B cell (primary cell): ENCODE measurements around the gene ZNF213. TPM values are rescaled to one million over a fixed set of nuclear protein-coding genes. Genes with fewer than 3 reads are reported as not detected.

Experiments
- ATAC-seq: fragments of 200-7000 bp; cut with Tn5 transposase; one replicate; pipeline ENCODE4 v1.10.0; 2021; ENCODE audit warnings: low read depth, mild to moderate bottlenecking, moderate number of reproducible peaks, moderate library complexity
- CTCF ChIA-PET: fragments of 350-600 bp; sonication (Branson Sonifier 250); formaldehyde crosslinking; loops from one replicate; lab custom pipeline; 2021; ENCODE audit warnings: antibody characterized with exemption, inconsistent platforms; lab: Charles Lee
- POLR2A ChIA-PET: fragments of 350-600 bp; sonication (Branson Sonifier 250); formaldehyde crosslinking; loops from one replicate; lab custom pipeline; 2021; ENCODE audit warnings: antibody characterized with exemption; lab: Charles Lee
- DNase-seq: peaks from one replicate; pipeline ENCODE4 v3.0.0; 2013
- H2AFZ ChIP-seq: 2 replicates; pipeline ENCODE4 v1.6.1; 2012; ENCODE audit warnings: mild to moderate bottlenecking, low read depth, low read length; ENCODE audit not compliant: insufficient read depth, poor library complexity, severe bottlenecking
- H3K27ac ChIP-seq, 2 donors: 1 replicate in 1 of 2; 2 replicates in 1 of 2; pipeline ENCODE4 v1.5.1; 2012 to 2013; ENCODE audit warnings: low read length in 2 of 2, mild to moderate bottlenecking in 2 of 2, moderate library complexity in 1 of 2
- H3K27me3 ChIP-seq, 4 experiments: fragments of 200-600 bp in 1 of 4; sonication (generic) in 1 of 4; replicated peaks in 1 of 4; 1 replicate in 2 of 4; 2 replicates in 2 of 4; pipeline versions ENCODE4 v1.6.1 to v1.7.0; 2013 to 2016; ENCODE audit warnings: low read length in 3 of 4, mild to moderate bottlenecking in 2 of 4, mixed read lengths in 1 of 4, moderate library complexity in 1 of 4; ENCODE audit not compliant: insufficient read depth in 4 of 4, control insufficient read depth in 3 of 4; ENCODE audit errors: control extremely low read depth in 1 of 4
- H3K36me3 ChIP-seq, 2 experiments: replicated peaks in 1 of 2; 1 replicate in 1 of 2; 2 replicates in 1 of 2; pipeline versions ENCODE4 v1.6.1 to v1.7.1; 2013; ENCODE audit warnings: low read length in 1 of 2; ENCODE audit not compliant: insufficient read depth in 2 of 2, control insufficient read depth in 1 of 2; ENCODE audit errors: control extremely low read depth in 1 of 2, extremely low read depth in 1 of 2
- H3K4me1 ChIP-seq, 2 donors: fragments of 200-600 bp in 1 of 2; sonication (generic) in 1 of 2; 1 replicate in 1 of 2; 2 replicates in 1 of 2; pipeline versions ENCODE4 v1.5.1 to v1.6.1; 2013 to 2017; ENCODE audit warnings: low read length in 2 of 2; ENCODE audit not compliant: control insufficient read depth in 2 of 2, insufficient read depth in 2 of 2
- H3K4me2 ChIP-seq: replicated peaks from 2 replicates; pipeline ENCODE3; 2012; ENCODE audit warnings: mild to moderate bottlenecking, low read depth, low read length; ENCODE audit not compliant: poor library complexity, severe bottlenecking
- H3K4me3 ChIP-seq, 5 experiments: fragments of 200-600 bp in 1 of 5; sonication (generic) in 1 of 5; 1 replicate in 3 of 5; 2 replicates in 2 of 5; pipeline versions ENCODE4 v1.5.1 to v1.7.0; 2011 to 2016; ENCODE audit warnings: low read length in 4 of 5, mild to moderate bottlenecking in 4 of 5, low read depth in 2 of 5, control low read depth in 1 of 5, moderate library complexity in 1 of 5; ENCODE audit not compliant: insufficient read depth in 1 of 5; ENCODE audit errors: control extremely low read depth in 1 of 5, extremely low read depth in 1 of 5
- H3K79me2 ChIP-seq: fragments of 200-600 bp; sonication (generic); one replicate; pipeline ENCODE4 v1.6.0; 2016; ENCODE audit warnings: low read length; ENCODE audit not compliant: control insufficient read depth, insufficient read depth
- H3K9ac ChIP-seq: fragments of 200-600 bp; sonication (generic); 2 replicates; pipeline ENCODE4 v1.6.1; 2017; ENCODE audit warnings: mild to moderate bottlenecking, low read length, moderate library complexity
- H3K9me3 ChIP-seq, 3 donors: one replicate each; pipeline versions ENCODE4 v1.6.1 to v1.7.1; 2013; ENCODE audit warnings: low read length in 2 of 3; ENCODE audit not compliant: control insufficient read depth in 2 of 3, insufficient read depth in 1 of 3; ENCODE audit errors: control extremely low read depth in 1 of 3
- H4K20me1 ChIP-seq: 2 replicates; pipeline ENCODE4 v1.6.0; 2012; ENCODE audit warnings: mild to moderate bottlenecking, low read length; ENCODE audit not compliant: insufficient read depth, control insufficient read depth, poor library complexity, severe bottlenecking
- H3K27ac Mint-ChIP-seq: one replicate; pipeline ENCODE4 v1.8.0; 2021; ENCODE audit warnings: mixed read lengths
- H3K27me3 Mint-ChIP-seq: one replicate; pipeline ENCODE4 v1.8.0; 2021; ENCODE audit warnings: mixed read lengths
- H3K4me1 Mint-ChIP-seq: one replicate; pipeline ENCODE4 v1.8.0; 2021; ENCODE audit warnings: mixed read lengths
- H3K4me3 Mint-ChIP-seq: one replicate; pipeline ENCODE4 v1.8.0; 2021; ENCODE audit warnings: mixed read lengths
- H3K9me3 Mint-ChIP-seq: one replicate; pipeline ENCODE4 v1.8.0; 2022; ENCODE audit warnings: mixed read lengths; ENCODE audit not compliant: insufficient read depth
- CTCF ChIP-seq: fragments of 200-600 bp; IDR thresholded peaks from one replicate; pipeline ENCODE4 v1.8.0; 2022; ENCODE audit warnings: antibody characterized with exemption, mild to moderate bottlenecking
- EZH2 ChIP-seq: IDR thresholded peaks from 2 replicates; pipeline ENCODE4 v1.6.1; 2012; ENCODE audit warnings: borderline replicate concordance, low read depth, mild to moderate bottlenecking, moderate library complexity, low read length; ENCODE audit not compliant: insufficient read depth, poor library complexity, severe bottlenecking
- whole genome bisulfite sequencing: methylation state at CpG from one replicate; pipeline ENCODE4 v1.1.5; 2013; ENCODE audit warnings: missing lambda C conversion rate; ENCODE audit not compliant: insufficient coverage; 5-methylcytosine and 5-hydroxymethylcytosine counted together
- intact Hi-C: fragments of 100-400 bp; cut with micrococcal nuclease; formaldehyde crosslinking; loops from one replicate; pipeline ENCODE4 v1.10.0; 2022
- polyA plus RNA-seq: library from polyadenylated mRNA; depleted of rRNA; stranded (reverse); fragments of >200 nt; gene quantifications from 2 replicates; pipeline ENCODE4 v1.2.3, GENCODE V29; 2012
- total RNA-seq, 2 donors: library from RNA; stranded (reverse); fragments of 120-200 nt in 1 of 2; gene quantifications; 1 replicate in 1 of 2; 2 replicates in 1 of 2; pipeline versions ENCODE4 v1.2.3 to v1.2.4, GENCODE V29; 2013 to 2022

ZNF213 gene
- total and polyA plus RNA-seq, 2 donors (not counting 1 experiment from before 2014, with no cell fraction given) = 1.4 to 7.2 TPM

- ChIA-PET POLR2A (interaction anchor here (1.9 kb wide), 1 partner anchor 11 kb away, joined by 5 read pairs; the partner anchor contains the start of gene ZNF213), CTCF (interaction anchor here (3.2 kb wide), 1 partner anchor 12 kb away, joined by 17 read pairs; the partner anchor contains the start of gene ZNF213)
Measured at GRCh38 chr16:3145660-3146059, 10.8 kb downstream of the ZNF213 start.

More at GRCh38 chr16:3145660-3146059, 10.8 kb downstream of the ZNF213 start:
- Mint-ChIP-seq H3K27me3 (no peaks in the 10 kb centered on the region), H3K4me3 (no peak overlapping the region), H3K27ac (no peak overlapping the region), H3K4me1 (peaks cover 13% of the 10 kb centered on the region), H3K9me3 (no peaks in the 10 kb centered on the region)
- intact Hi-C loops = no loop called here
- WGBS = 87% methylated on average over 12 of the region's 12 CpGs
- Histone ChIP-seq H4K20me1 (no peaks in the 10 kb centered on the region), H3K4me1 (peaks cover 11 to 15% of the 10 kb centered on the region in 2 donors), H3K9me3 (no peaks in the 10 kb centered on the region), H3K79me2 (peaks cover 4% of the 10 kb centered on the region), H3K4me3 (no peak overlapping the region), H2AFZ (no peak overlapping the region), H3K36me3 (peaks cover 0 to 20% of the 10 kb centered on the region in 2 experiments), H3K4me2 (no peak overlapping the region), H3K9ac (no peak overlapping the region), H3K27me3 (no peaks in the 10 kb centered on the region), H3K27ac (no peak overlapping the region)
- ATAC-seq (no peak), DNase-seq (no peak)
- TF ChIP-seq CTCF (no peak), EZH2 (no peak)
